Endothelial cell (in vitro differentiated cells): ENCODE results near the gene SLC25A24. TPM values are rescaled to one million over a fixed set of nuclear protein-coding genes. Genes with fewer than 3 reads are reported as not detected.

Experiments
- DNase-seq: peaks from one replicate; pipeline ENCODE4 v3.0.0; 2021; ENCODE audit warnings: low spot score
- H3K27ac Mint-ChIP-seq: one replicate; pipeline ENCODE4 v1.8.0; 2021; ENCODE audit warnings: mixed read lengths, inconsistent platforms; ENCODE audit not compliant: unreplicated experiment
- H3K27me3 Mint-ChIP-seq: one replicate; pipeline ENCODE4 v1.8.0; 2021; ENCODE audit warnings: mild to moderate bottlenecking, moderate library complexity, mixed read lengths, inconsistent platforms; ENCODE audit not compliant: unreplicated experiment
- H3K36me3 Mint-ChIP-seq: one replicate; pipeline ENCODE4 v1.8.0; 2021; ENCODE audit warnings: mild to moderate bottlenecking, low read depth, mixed read lengths, inconsistent platforms; ENCODE audit not compliant: unreplicated experiment
- H3K4me1 Mint-ChIP-seq: one replicate; pipeline ENCODE4 v1.8.0; 2021; ENCODE audit warnings: mild to moderate bottlenecking, mixed read lengths, inconsistent platforms; ENCODE audit not compliant: unreplicated experiment
- H3K4me3 Mint-ChIP-seq: one replicate; pipeline ENCODE4 v1.8.0; 2021; ENCODE audit warnings: mild to moderate bottlenecking, mixed read lengths, inconsistent platforms; ENCODE audit not compliant: unreplicated experiment
- H3K9me3 Mint-ChIP-seq: one replicate; pipeline ENCODE4 v1.8.0; 2021; ENCODE audit warnings: mixed read lengths, inconsistent platforms; ENCODE audit not compliant: unreplicated experiment
- total RNA-seq: library from RNA; stranded (reverse); fragmentation: NEBNext Ultra II Directional; extraction: Animal tissue kit (Norgen Biotek cat#: 25700); gene quantifications from one replicate; pipeline ENCODE4 v1.2.1, GENCODE V29; 2021; ENCODE audit not compliant: unreplicated experiment
- TF ChIP-seq, protein P1 (sequence below): fragments of 200-600 bp; sonication (generic); IDR thresholded peaks from one replicate; pipeline ENCODE4 v1.5.0; 2021; ENCODE audit warnings: antibody characterized with exemption; ENCODE audit not compliant: unreplicated experiment

Gene SLC25A24
- total RNA-seq, 1 donor from 2014 or later, result 51.1 TPM

GRCh38 chr1:108121358-108122143 lies 78.6 kb downstream of the SLC25A24 start:
- H3K9me3 Mint-ChIP-seq, result no peaks in the 10 kb centered on the region
- peak overlapping the region; percentile 39 for H3K4me3 Mint-ChIP-seq
- H3K36me3 Mint-ChIP-seq, result peaks cover 9% of the 10 kb centered on the region
- peak; percentile 31 for DNase-seq
- TF ChIP-seq, protein P1, sequence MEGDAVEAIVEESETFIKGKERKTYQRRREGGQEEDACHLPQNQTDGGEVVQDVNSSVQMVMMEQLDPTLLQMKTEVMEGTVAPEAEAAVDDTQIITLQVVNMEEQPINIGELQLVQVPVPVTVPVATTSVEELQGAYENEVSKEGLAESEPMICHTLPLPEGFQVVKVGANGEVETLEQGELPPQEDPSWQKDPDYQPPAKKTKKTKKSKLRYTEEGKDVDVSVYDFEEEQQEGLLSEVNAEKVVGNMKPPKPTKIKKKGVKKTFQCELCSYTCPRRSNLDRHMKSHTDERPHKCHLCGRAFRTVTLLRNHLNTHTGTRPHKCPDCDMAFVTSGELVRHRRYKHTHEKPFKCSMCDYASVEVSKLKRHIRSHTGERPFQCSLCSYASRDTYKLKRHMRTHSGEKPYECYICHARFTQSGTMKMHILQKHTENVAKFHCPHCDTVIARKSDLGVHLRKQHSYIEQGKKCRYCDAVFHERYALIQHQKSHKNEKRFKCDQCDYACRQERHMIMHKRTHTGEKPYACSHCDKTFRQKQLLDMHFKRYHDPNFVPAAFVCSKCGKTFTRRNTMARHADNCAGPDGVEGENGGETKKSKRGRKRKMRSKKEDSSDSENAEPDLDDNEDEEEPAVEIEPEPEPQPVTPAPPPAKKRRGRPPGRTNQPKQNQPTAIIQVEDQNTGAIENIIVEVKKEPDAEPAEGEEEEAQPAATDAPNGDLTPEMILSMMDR, result no peak
- H3K27me3 Mint-ChIP-seq, result peaks cover 3% of the 10 kb centered on the region
- peaks cover 57% of the 10 kb centered on the region for H3K4me1 Mint-ChIP-seq
- H3K27ac Mint-ChIP-seq, result no peak overlapping the region

DNA sequence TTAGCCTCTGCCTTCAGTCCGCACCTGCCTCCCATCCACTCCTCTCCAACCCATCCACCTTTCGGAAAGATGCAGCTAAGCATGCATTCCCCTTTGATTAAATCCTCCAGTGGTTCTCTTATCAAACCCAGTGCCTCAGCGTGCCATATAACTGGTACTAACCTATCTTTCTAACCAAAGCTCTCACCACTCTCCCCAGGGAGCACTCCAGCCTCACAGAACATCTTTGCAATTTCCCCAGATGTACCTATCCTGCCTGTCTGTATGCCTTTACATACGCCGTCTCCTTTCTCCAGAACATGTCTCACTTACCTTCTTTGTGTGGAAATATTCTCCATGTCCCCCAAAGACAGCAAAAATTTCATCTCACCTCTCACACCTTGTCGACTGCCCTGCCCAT lies 80.0 kb downstream of the SLC25A24 start:
- TF ChIP-seq, protein P1, result no peak
- H3K4me1 Mint-ChIP-seq, result peaks cover 52% of the 10 kb centered on the region
- no peak overlapping the region for H3K4me3 Mint-ChIP-seq
- H3K27ac Mint-ChIP-seq, result no peak overlapping the region
- DNase-seq, result no peak
- H3K27me3 Mint-ChIP-seq, result peaks cover 3% of the 10 kb centered on the region
- peaks cover 9% of the 10 kb centered on the region for H3K36me3 Mint-ChIP-seq
- no peaks in the 10 kb centered on the region for H3K9me3 Mint-ChIP-seq

DNA sequence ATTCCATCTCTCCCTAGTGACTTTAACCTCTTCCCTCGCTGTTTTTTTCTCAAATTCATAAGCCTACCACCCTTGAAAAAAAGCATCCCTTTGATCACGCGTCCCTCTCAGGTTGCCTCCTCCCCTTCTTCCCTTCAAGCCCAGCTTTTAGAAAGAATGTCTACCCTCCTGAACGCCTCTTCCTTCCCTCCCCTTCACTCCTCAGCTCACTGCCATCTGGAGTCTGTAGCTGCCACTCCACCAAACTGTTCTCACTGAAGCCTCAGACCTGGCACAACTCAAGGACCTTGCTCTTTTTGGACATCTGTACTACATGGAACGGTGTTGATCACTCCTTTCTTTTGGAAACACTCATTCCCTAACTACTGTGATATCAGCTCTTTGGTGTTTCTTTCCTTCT lies 80.6 kb downstream of the SLC25A24 start:
- Mint-ChIP-seq H3K27me3 (peaks cover 3% of the 10 kb centered on the region), H3K36me3 (peaks cover 7% of the 10 kb centered on the region), H3K4me1 (peaks cover 46% of the 10 kb centered on the region), H3K4me3 (peak overlapping the region; percentile 0), H3K9me3 (no peaks in the 10 kb centered on the region), H3K27ac (no peak overlapping the region)
- TF ChIP-seq, protein P1, result no peak
- no peak for DNase-seq

- Mint-ChIP-seq H3K27ac (no peak overlapping the region), H3K36me3 (peaks cover 5% of the 10 kb centered on the region), H3K9me3 (no peaks in the 10 kb centered on the region), H3K4me1 (peaks cover 48% of the 10 kb centered on the region), H3K27me3 (peaks cover 3% of the 10 kb centered on the region), H3K4me3 (no peak overlapping the region)
- TF ChIP-seq, protein P1, result no peak
- no peak for DNase-seq
Observed at GRCh38 chr1:108117945-108118902, 81.9 kb downstream of the SLC25A24 start.
